PC-3 (cell line): Measurements from ENCODE around the gene TAF7. TPM values are rescaled to one million over a fixed set of nuclear protein-coding genes. Genes with fewer than 3 reads are reported as not detected.

Experiments used
- ATAC-seq: fragments of 200-7000 bp; cut with Tn5 transposase; 2 replicates; pipeline ENCODE4 v1.9.1; 2020; ENCODE audit warnings: mild to moderate bottlenecking, moderate library complexity
- BruUV-seq: library from RNA; stranded (reverse); fragments of 400-500 nt; replicated peaks from 2 replicates; lab custom pipeline; 2021; lab: Mats Ljungman, UMichigan
- CTCF ChIA-PET: fragments of 300-600 bp; sonication (Branson Sonifier 250); formaldehyde crosslinking; loops from one replicate; lab custom pipeline; 2022; ENCODE audit warnings: antibody characterized with exemption; lab: Charles Lee
- POLR2A ChIA-PET: fragments of 300-600 bp; sonication (Branson Sonifier 250); formaldehyde crosslinking; loops from one replicate; lab custom pipeline; 2022; ENCODE audit warnings: antibody characterized with exemption; ENCODE audit not compliant: unreplicated experiment; lab: Charles Lee
- DNase-seq: peaks from one replicate; pipeline ENCODE4 v3.0.0-alpha.2; 2015
- H2AFZ ChIP-seq: fragments of 300-600 bp; sonication (generic); 2 replicates; pipeline ENCODE4 v1.6.0; 2016; ENCODE audit warnings: antibody characterized with exemption, low read length
- H3F3A ChIP-seq: fragments of 300-600 bp; sonication (generic); one replicate; pipeline ENCODE4 v1.6.0; 2017; ENCODE audit warnings: antibody characterized with exemption, low read length, control low read depth, mild to moderate bottlenecking; ENCODE audit not compliant: unreplicated experiment
- H3K27ac ChIP-seq: fragments of 300-600 bp; sonication (generic); 2 replicates; pipeline ENCODE4 v1.5.1; 2016; ENCODE audit warnings: mild to moderate bottlenecking, low read length
- H3K27me3 ChIP-seq: fragments of 300-600 bp; sonication (generic); 2 replicates; pipeline ENCODE4 v1.6.1; 2016; ENCODE audit warnings: low read length, mixed read lengths
- H3K36me3 ChIP-seq: fragments of 300-600 bp; sonication (generic); 2 replicates; pipeline ENCODE4 v1.6.1; 2016; ENCODE audit warnings: low read depth, mixed run types, low read length, mixed read lengths
- H3K4me1 ChIP-seq: fragments of 300-600 bp; sonication (generic); 2 replicates; pipeline ENCODE4 v1.5.1; 2016; ENCODE audit warnings: low read length; ENCODE audit not compliant: insufficient read depth
- H3K4me2 ChIP-seq: fragments of 300-600 bp; sonication (generic); 2 replicates; pipeline ENCODE4 v1.6.0; 2016; ENCODE audit warnings: low read length
- H3K4me3 ChIP-seq: fragments of 300-600 bp; sonication (generic); 2 replicates; pipeline ENCODE4 v1.5.1; 2016; ENCODE audit warnings: mild to moderate bottlenecking, low read length, mixed read lengths
- H3K79me2 ChIP-seq: fragments of 300-600 bp; sonication (generic); 2 replicates; pipeline ENCODE4 v1.6.1; 2017; ENCODE audit warnings: low read length, mixed read lengths
- H3K9ac ChIP-seq: fragments of 300-600 bp; sonication (generic); 2 replicates; pipeline ENCODE4 v1.6.0; 2016; ENCODE audit warnings: mild to moderate bottlenecking, low read length
- H3K9me2 ChIP-seq: fragments of 300-600 bp; sonication (generic); replicated peaks from 2 replicates; pipeline ENCODE4 v1.6.1; 2016; ENCODE audit warnings: mixed run types, low read length, mixed read lengths
- H3K9me3 ChIP-seq: fragments of 300-600 bp; sonication (generic); 2 replicates; pipeline ENCODE4 v1.6.1; 2016; ENCODE audit warnings: low read length, mixed read lengths
- H4K20me1 ChIP-seq: fragments of 300-600 bp; sonication (generic); 2 replicates; pipeline ENCODE4 v1.6.1; 2016; ENCODE audit warnings: low read length, mixed read lengths
- CTCF ChIP-seq: fragments of 300-600 bp; sonication (generic); conservative IDR thresholded peaks from 2 replicates; pipeline ENCODE4 v1.5.1; 2017; ENCODE audit warnings: antibody characterized with exemption, low read depth, mild to moderate bottlenecking, low read length
- EZH2 ChIP-seq: fragments of 300-600 bp; sonication (generic); IDR thresholded peaks from one replicate; pipeline ENCODE4 v1.6.1; 2017; ENCODE audit warnings: antibody characterized with exemption, mild to moderate bottlenecking, low read length; ENCODE audit not compliant: unreplicated experiment
- EZH2phosphoT487 ChIP-seq: fragments of 300-600 bp; sonication (generic); IDR thresholded peaks from 2 replicates; pipeline ENCODE4 v1.6.1; 2018; ENCODE audit warnings: mild to moderate bottlenecking, antibody characterized with exemption, low read length, borderline replicate concordance
- intact Hi-C: fragments of 100-400 bp; cut with micrococcal nuclease; formaldehyde crosslinking; loops from 2 replicates; pipeline ENCODE4 v1.9.0; 2023
- total RNA-seq: library from RNA; depleted of rRNA; stranded (reverse); fragments of >200 nt; gene quantifications from 2 replicates; pipeline ENCODE4 v1.2.3, GENCODE V29; 2014

The TAF7 gene
- total RNA-seq, 1 experiment from 2014 or later, result 32.3 TPM

- BruUV-seq, result no TSS peak
- Histone ChIP-seq H3K27me3 (no peaks in the 10 kb centered on the region), H3K4me1 (no peaks in the 10 kb centered on the region), H3F3A (no peaks in the 10 kb centered on the region), H3K9me2 (no peaks in the 10 kb centered on the region), H3K27ac (no peak overlapping the region), H3K4me3 (no peak overlapping the region), H2AFZ (no peak overlapping the region), H3K9ac (no peak overlapping the region), H4K20me1 (no peaks in the 10 kb centered on the region), H3K4me2 (no peak overlapping the region), H3K79me2 (no peaks in the 10 kb centered on the region), H3K9me3 (no peaks in the 10 kb centered on the region), H3K36me3 (no peaks in the 10 kb centered on the region)
- TF ChIP-seq EZH2phosphoT487 (no peak), CTCF (no peak), EZH2 (no peak)
- intact Hi-C loops, result no loop called here
- DNase-seq (no peak), ATAC-seq (no peak)
- ChIA-PET POLR2A (no interaction called here), CTCF (interaction anchor here (0.6 kb wide), 1 partner anchor 26 kb away, joined by 4 read pairs; the partner anchor contains the start of gene PCDHGA1)
Measured at GRCh38 chr5:141356133-141356532, 35.5 kb upstream of the TAF7 start.

- DNase-seq (no peak), ATAC-seq (no peak)
- Histone ChIP-seq H3K4me2 (no peak overlapping the region), H4K20me1 (no peaks in the 10 kb centered on the region), H3K4me3 (no peak overlapping the region), H3K4me1 (no peaks in the 10 kb centered on the region), H3K27me3 (no peaks in the 10 kb centered on the region), H3K9me2 (no peaks in the 10 kb centered on the region), H3K36me3 (no peaks in the 10 kb centered on the region), H3K9me3 (no peaks in the 10 kb centered on the region), H3K9ac (no peak overlapping the region), H3F3A (no peaks in the 10 kb centered on the region), H3K79me2 (no peaks in the 10 kb centered on the region), H2AFZ (no peak overlapping the region), H3K27ac (no peak overlapping the region)
- ChIA-PET POLR2A (no interaction called here), CTCF (no interaction called here)
- TF ChIP-seq CTCF, result no peak
- TF ChIP-seq EZH2phosphoT487, result no peak
- TF ChIP-seq EZH2, result no peak
- no TSS peak for BruUV-seq
- intact Hi-C loops, result no loop called here
Measured at GRCh38 chr5:141355641-141356040, 35.1 kb upstream of the TAF7 start.

- no peaks in the 10 kb centered on the region for H3K79me2 ChIP-seq
- DNase-seq (no peak), ATAC-seq (no peak)
- no peaks in the 10 kb centered on the region for H4K20me1 ChIP-seq
- no peak within 1 kb of the TSS for H3K27ac ChIP-seq
- H3K9me2 ChIP-seq, result no peaks in the 10 kb centered on the region
- H3K9ac ChIP-seq, result no peak within 1 kb of the TSS
- H3K27me3 ChIP-seq, result no peaks in the 10 kb centered on the region
- no peaks in the 10 kb centered on the region for H3K9me3 ChIP-seq
- TF ChIP-seq EZH2 (no peak), CTCF (peak; percentile 41), EZH2phosphoT487 (no peak)
- H3K4me1 ChIP-seq, result no peaks in the 10 kb centered on the region
- no TSS peak for BruUV-seq
- CTCF ChIA-PET, result no interaction called here
- H3K36me3 ChIP-seq, result no peaks in the 10 kb centered on the region
- no peak within 1 kb of the TSS for H3K4me2 ChIP-seq
- no peak within 1 kb of the TSS for H2AFZ ChIP-seq
- intact Hi-C loops, result no loop called here
- H3F3A ChIP-seq, result no peaks in the 10 kb centered on the region
- H3K4me3 ChIP-seq, result no peak within 1 kb of the TSS
- POLR2A ChIA-PET, result no interaction called here
Measured at GRCh38 chr5:141354900-141355469, 34.4 kb upstream of the TAF7 start, which contains the start of gene PCDHGA4. Gene PCDHGA4 (plus strand): TSS chr5:141355021. CDS start chr5:141355108, 87 bp downstream.
